Epithelial cell of esophagus (primary cell): ENCODE measurements around the gene ZDHHC16.
"Not testable (repeated sequence)": the region's sequence is repeated elsewhere in the genome, so short reads cannot be mapped to it uniquely, and the experiment has no call there.

Source experiments
- DNase-seq: peaks from one replicate; pipeline ENCODE4 v3.0.0; 2010; ENCODE audit warnings: low read depth
- H3K4me3 ChIP-seq: 2 replicates; pipeline ENCODE4 v1.5.1; 2011; ENCODE audit warnings: mild to moderate bottlenecking, low read length, control low read depth
- CTCF ChIP-seq: IDR thresholded peaks from 2 replicates; pipeline ENCODE4 v1.5.1; 2011; ENCODE audit warnings: low read depth, mild to moderate bottlenecking, low read length, control low read depth, inconsistent platforms; ENCODE audit not compliant: insufficient read depth; ENCODE audit errors: missing control alignments

ZDHHC16 gene

GRCh38 chr10:97475936-97476594, 30.1 kb downstream of the ZDHHC16 start:
- no peak overlapping the region for H3K4me3 ChIP-seq
- DNase-seq = peak; percentile 57
- no peak for TF ChIP-seq CTCF

- DNase-seq = peak; percentile 71
- not testable (repeated sequence) for H3K4me3 ChIP-seq
Measured at GRCh38 chr10:97479410-97479809, 33.4 kb downstream of the ZDHHC16 start.

- DNase-seq = peak; percentile 41
- no peak for TF ChIP-seq CTCF
- no peak overlapping the region for H3K4me3 ChIP-seq
Measured at GRCh38 chr10:97479939-97480338, 34.0 kb downstream of the ZDHHC16 start.

GRCh38 chr10:97481071-97481470, 35.1 kb downstream of the ZDHHC16 start:
- no peak for TF ChIP-seq CTCF
- H3K4me3 ChIP-seq = no peak overlapping the region
- DNase-seq = peak; percentile 80

- no peak for DNase-seq
- no peak for TF ChIP-seq CTCF
- H3K4me3 ChIP-seq = no peak overlapping the region
Measured at GRCh38 chr10:97482381-97482780, 36.4 kb downstream of the ZDHHC16 start.

GRCh38 chr10:97483506-97483905, 37.5 kb downstream of the ZDHHC16 start:
- no peak for TF ChIP-seq CTCF
- peak; percentile 27 for DNase-seq

GRCh38 chr10:97483921-97484320, 37.9 kb downstream of the ZDHHC16 start:
- no peak for TF ChIP-seq CTCF
- no peak overlapping the region for H3K4me3 ChIP-seq
- DNase-seq = no peak

More at GRCh38 chr10:97483506-97483905, 37.5 kb downstream of the ZDHHC16 start:
- no peak overlapping the region for H3K4me3 ChIP-seq
